Esophagus (tissue), 2 donors: Measurements from ENCODE around the gene INPP4B. TPM values are rescaled to one million over a fixed set of nuclear protein-coding genes. Genes with fewer than 3 reads are reported as not detected.

ENCODE experiments used
- H3K27ac ChIP-seq, 2 donors: one replicate each; pipeline ENCODE4 v1.5.1; 2013; ENCODE audit warnings: low read depth in 2 of 2, mild to moderate bottlenecking in 2 of 2, inconsistent platforms in 1 of 2, low read length in 1 of 2, moderate library complexity in 1 of 2
- H3K27me3 ChIP-seq, 2 donors: one replicate each; pipeline ENCODE4 v1.6.1; 2013; ENCODE audit warnings: low read length in 2 of 2, control low read depth in 1 of 2, mild to moderate bottlenecking in 1 of 2; ENCODE audit not compliant: insufficient read depth in 2 of 2, control insufficient read depth in 1 of 2
- H3K36me3 ChIP-seq, 2 donors: one replicate each; pipeline ENCODE4 v1.6.1; 2013; ENCODE audit warnings: low read length in 1 of 2; ENCODE audit not compliant: control insufficient read depth in 2 of 2, insufficient read depth in 2 of 2
- H3K4me1 ChIP-seq, 2 donors: one replicate each; pipeline ENCODE4 v1.6.1; 2013; ENCODE audit warnings: low read length in 1 of 2; ENCODE audit not compliant: control insufficient read depth in 2 of 2, insufficient read depth in 2 of 2
- H3K4me3 ChIP-seq, 2 donors: one replicate each; pipeline ENCODE4 v1.5.1; 2013; ENCODE audit warnings: low read length in 2 of 2, mild to moderate bottlenecking in 2 of 2, low read depth in 1 of 2, moderate library complexity in 1 of 2
- H3K9me3 ChIP-seq, 2 donors: one replicate each; pipeline ENCODE4 v1.6.1; 2013; ENCODE audit warnings: mild to moderate bottlenecking in 2 of 2, low read depth in 1 of 2, low read length in 1 of 2, moderate library complexity in 1 of 2; ENCODE audit not compliant: control insufficient read depth in 2 of 2, insufficient read depth in 1 of 2
- WGBS, 2 donors: extraction: QIAGEN DNeasy Blood & Tissue Kit; methylation state at CpG; one replicate each; pipeline ENCODE4 v1.1.7; 2013; 5-methylcytosine and 5-hydroxymethylcytosine counted together
- polyA plus RNA-seq, 2 donors: library from polyadenylated mRNA; stranded (reverse); fragments of 200-250 nt; gene quantifications; one replicate each; pipeline ENCODE4 v1.2.3, GENCODE V29; 2013
- donor health status: healthy with polysubstance abuse.
- donor health status: Bipolar disorder and iron deficiency.

Gene INPP4B
- polyA plus RNA-seq, 2 donors = 2.5 to 4.4 TPM

DNA sequence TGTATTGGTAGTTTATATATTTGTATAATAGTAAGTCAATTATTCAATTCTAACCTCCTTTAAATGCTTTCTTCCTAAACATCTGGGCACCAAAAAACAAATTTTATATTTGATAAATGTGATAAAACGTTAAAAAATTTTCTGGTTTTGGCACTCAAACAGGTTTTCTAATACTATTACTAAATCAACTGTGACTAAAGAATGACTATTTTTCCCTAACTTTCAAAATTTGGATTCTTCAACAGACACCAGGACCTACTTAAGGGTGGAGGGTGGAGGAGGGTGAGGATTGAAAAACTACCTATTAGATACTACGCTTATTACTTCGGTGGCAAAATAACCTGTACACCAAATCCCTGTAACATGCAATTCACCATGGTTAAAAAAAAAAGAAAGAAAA is 654.2 kb downstream of the INPP4B start:
- 54 to 56% methylated on average over 3 of the region's 3 CpGs for WGBS, 2 donors
- no peaks in the 10 kb centered on the region for H3K36me3 ChIP-seq
- no peaks in the 10 kb centered on the region for H3K4me1 ChIP-seq
- H3K4me3 ChIP-seq = no peak overlapping the region
- H3K27ac ChIP-seq = no peak overlapping the region
- no peaks in the 10 kb centered on the region for H3K9me3 ChIP-seq
- no peaks in the 10 kb centered on the region for H3K27me3 ChIP-seq

DNA sequence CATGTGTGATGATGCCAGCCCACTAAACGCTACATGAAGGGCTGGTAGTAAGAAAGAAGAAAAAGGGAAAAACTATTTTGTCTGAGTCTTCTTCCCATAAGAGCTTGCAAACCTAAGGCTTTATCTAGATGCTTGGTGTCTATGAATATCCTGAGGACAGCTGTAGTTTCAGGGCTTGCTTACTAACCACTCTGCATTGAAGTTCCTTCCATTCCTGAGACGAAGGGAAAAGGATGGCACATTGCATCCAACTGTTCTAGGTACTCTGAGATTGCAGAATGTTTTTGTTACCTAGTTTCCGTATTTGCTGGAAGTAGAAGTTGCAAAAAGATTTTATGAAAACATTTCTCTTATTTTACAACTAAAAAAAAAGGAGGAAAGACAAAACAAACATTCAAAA is 665.1 kb downstream of the INPP4B start:
- no peaks in the 10 kb centered on the region for H3K27me3 ChIP-seq
- H3K4me1 ChIP-seq = no peaks in the 10 kb centered on the region
- WGBS, 2 donors = 94% methylated on average over 3 of the region's 3 CpGs
- H3K9me3 ChIP-seq = no peaks in the 10 kb centered on the region
- H3K27ac ChIP-seq = no peak overlapping the region
- H3K4me3 ChIP-seq = no peak overlapping the region
- no peaks in the 10 kb centered on the region for H3K36me3 ChIP-seq

DNA sequence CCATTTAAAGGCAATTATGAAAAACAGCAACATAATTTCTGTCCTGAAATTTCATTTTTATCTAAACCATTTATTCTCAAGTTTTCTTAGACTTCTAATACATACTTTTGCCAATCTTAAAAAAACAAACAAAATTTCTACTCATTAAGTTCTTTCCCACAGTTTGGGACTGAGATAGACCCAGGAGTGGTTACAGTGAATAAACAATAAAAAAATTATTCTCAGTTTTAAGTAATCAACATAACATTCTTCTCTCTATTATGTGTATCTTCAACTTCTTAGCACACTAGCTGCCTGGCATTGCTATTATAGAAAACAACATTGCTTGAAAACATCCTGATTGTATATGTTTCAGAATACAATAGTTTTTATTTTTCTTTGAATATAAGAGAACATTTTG is 676.9 kb downstream of the INPP4B start:
- H3K27ac ChIP-seq = no peak overlapping the region
- no peak overlapping the region for H3K4me3 ChIP-seq
- H3K36me3 ChIP-seq = no peaks in the 10 kb centered on the region
- no peaks in the 10 kb centered on the region for H3K9me3 ChIP-seq
- H3K4me1 ChIP-seq = no peaks in the 10 kb centered on the region
- no peaks in the 10 kb centered on the region for H3K27me3 ChIP-seq

DNA sequence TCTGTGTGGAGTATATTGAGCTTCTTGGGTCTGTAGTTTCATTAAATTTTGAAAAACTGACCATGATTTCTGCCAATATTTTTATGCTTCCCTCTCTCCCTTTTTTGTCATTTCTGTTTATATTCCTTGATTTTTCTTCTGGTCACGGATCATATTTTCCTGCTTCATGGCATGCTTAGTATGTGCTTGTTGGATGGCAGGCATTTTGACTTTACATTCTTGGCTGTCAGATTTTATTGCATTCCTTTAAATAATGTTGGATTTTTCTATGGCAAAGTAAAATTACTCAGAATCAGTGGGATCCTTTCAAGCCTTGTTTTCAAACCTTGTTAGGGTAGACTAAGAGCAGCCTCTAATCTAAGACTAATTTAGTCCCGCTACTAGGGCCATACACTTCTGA is 677.9 kb downstream of the INPP4B start:
- H3K27ac ChIP-seq = no peak overlapping the region
- no peaks in the 10 kb centered on the region for H3K27me3 ChIP-seq
- no peaks in the 10 kb centered on the region for H3K36me3 ChIP-seq
- no peaks in the 10 kb centered on the region for H3K4me1 ChIP-seq
- H3K4me3 ChIP-seq = no peak overlapping the region
- no peaks in the 10 kb centered on the region for H3K9me3 ChIP-seq
- 86 to 92% methylated on average over 2 of the region's 2 CpGs for WGBS, 2 donors

DNA sequence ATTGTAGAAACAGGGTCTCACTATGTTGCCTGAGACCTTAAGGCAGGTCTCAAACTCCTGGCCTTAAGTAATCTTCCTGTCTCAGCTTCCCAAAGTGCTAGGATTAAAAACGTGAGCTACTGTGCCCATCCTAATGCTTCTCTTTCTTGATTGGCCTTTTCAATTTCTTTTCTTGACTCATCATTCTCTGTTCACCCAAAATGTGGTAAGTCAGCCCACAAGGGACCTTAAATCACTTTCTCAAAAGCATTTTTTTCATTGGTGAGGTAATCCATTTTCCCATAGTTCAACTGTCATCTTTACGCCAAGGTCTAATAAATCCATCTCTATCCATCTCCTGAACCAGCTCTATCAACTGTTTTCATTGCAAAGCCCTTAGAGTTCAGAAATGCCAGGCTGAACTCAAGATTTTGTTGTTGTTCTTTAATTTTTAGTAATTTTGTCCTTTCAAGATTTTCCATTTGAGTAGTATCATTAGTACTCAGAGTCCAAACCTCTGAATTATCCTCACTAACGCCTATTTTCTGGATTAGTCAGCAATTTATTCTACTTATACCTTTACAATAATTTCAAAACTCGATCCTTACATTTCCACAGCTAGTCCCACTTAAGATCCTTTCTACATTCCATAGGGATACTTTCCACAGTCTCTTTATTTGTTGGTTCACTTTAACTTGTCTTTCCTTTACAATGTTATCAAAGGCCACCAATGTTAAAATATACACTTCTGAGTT is 681.2 kb downstream of the INPP4B start:
- H3K4me1 ChIP-seq = no peaks in the 10 kb centered on the region
- no peaks in the 10 kb centered on the region for H3K36me3 ChIP-seq
- H3K27ac ChIP-seq = no peak overlapping the region
- H3K4me3 ChIP-seq = no peak overlapping the region
- no peaks in the 10 kb centered on the region for H3K9me3 ChIP-seq
- H3K27me3 ChIP-seq = no peaks in the 10 kb centered on the region
- WGBS, 2 donors = 85 to 86% methylated on average over 4 of the region's 4 CpGs

DNA sequence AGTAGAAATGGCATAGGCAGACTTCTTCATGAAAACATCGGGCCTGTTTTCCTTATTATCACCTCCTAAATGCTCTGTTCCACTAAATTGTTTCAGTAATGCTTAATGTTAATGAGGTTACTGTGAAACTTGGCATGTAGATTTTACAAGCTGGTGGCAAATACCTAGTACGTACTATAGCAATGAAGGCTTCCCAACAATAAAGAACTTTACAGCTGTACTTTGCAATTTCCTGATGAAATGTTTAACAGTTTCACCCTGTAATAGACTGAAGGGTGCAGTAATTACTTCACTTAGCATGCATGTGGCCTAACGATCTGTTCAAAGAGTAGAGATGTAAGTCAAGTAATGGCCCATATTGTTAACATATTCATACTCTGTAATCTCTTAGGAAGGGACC is 685.0 kb downstream of the INPP4B start:
- Histone ChIP-seq H3K36me3 (no peaks in the 10 kb centered on the region), H3K9me3 (no peaks in the 10 kb centered on the region), H3K27me3 (no peaks in the 10 kb centered on the region), H3K4me3 (no peak overlapping the region), H3K4me1 (no peaks in the 10 kb centered on the region), H3K27ac (no peak overlapping the region)
- 86 to 91% methylated on average over 3 of the region's 3 CpGs for WGBS, 2 donors

DNA sequence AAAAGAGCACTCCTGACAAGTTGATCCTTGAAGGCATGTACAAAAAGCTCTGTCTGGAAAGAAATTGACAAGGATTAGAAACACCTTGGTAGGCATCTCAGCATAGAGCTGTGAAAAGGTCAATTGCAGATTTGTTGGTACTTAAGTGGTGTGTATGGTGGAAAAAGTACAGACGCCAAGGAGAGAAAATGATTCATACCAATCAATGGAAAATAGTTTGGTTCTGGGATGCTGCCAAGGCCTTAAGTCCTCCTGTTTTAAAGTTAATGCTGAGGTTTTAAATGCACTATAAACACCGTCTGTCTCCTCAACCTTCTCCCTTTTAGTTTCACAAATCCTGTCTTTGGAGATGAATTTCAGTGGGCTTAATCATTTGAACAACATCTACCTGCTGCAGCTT is 685.6 kb downstream of the INPP4B start:
- no peak overlapping the region for H3K4me3 ChIP-seq
- no peaks in the 10 kb centered on the region for H3K9me3 ChIP-seq
- WGBS, 2 donors = 41 to 54% methylated on average over 2 of the region's 2 CpGs
- H3K36me3 ChIP-seq = no peaks in the 10 kb centered on the region
- H3K27me3 ChIP-seq = no peaks in the 10 kb centered on the region
- H3K27ac ChIP-seq = no peak overlapping the region
- H3K4me1 ChIP-seq = no peaks in the 10 kb centered on the region

DNA sequence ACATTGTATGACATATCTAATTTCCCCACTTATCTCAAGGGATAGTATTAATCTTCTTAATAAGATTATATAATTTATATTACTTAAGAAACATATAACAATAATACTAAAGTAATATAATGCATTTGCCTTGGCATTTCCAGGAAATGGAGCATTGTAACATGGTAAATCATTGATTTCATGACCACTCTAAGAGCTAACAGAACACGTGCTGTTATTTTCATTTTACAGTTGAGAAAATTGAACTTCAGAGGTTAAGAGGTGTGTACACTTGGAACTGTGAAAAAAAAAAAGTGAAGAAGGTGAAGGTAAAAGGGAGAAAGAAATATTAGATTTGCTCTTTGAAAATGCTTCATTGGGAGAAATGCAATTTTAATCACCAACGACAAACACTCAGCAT is 687.1 kb downstream of the INPP4B start:
- whole genome bisulfite sequencing, 2 donors = 93 to 95% methylated on average over 2 of the region's 2 CpGs
- H3K4me3 ChIP-seq = no peak overlapping the region
- no peaks in the 10 kb centered on the region for H3K9me3 ChIP-seq
- no peaks in the 10 kb centered on the region for H3K36me3 ChIP-seq
- H3K27me3 ChIP-seq = no peaks in the 10 kb centered on the region
- no peak overlapping the region for H3K27ac ChIP-seq
- no peaks in the 10 kb centered on the region for H3K4me1 ChIP-seq

DNA sequence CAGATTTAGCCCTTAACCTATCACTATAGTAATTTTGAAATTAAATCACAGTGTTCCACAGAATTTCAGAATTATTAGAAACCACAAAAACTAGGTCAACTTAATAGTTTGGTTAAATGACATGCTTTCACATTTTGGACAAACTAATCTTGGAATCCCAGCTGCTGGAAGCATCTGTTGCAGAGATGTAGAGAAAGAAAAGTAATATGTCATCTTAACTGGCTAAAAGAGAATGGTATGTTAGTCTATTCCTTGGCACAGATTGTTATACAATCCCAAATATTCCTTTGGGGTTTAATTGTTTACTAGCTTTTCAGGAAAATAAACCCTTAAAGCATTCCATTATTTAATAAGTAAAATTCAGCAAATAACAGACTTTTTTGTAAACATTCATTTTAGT is 689.8 kb downstream of the INPP4B start:
- Histone ChIP-seq H3K27ac (no peak overlapping the region), H3K36me3 (no peaks in the 10 kb centered on the region), H3K9me3 (no peaks in the 10 kb centered on the region), H3K4me3 (no peak overlapping the region), H3K27me3 (no peaks in the 10 kb centered on the region), H3K4me1 (no peaks in the 10 kb centered on the region)

DNA sequence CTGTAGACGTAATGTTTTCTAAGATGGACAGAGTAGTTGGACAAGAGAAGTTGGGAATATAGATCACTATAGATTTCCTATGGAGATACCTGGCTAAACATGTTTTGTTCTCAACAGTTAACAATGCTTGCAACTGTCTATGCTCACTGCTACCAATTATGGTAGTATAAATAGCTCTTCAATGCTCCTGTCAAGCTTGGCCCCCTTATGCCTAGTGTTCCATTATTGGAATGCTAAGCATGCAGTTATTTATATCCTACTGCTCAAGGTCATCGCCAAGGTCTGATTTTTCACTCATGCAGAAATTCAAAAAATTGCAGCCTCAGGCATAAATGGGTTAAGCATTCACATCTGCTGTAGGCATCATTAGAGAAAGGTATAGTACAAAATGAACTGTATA is 690.8 kb downstream of the INPP4B start:
- Histone ChIP-seq H3K27me3 (no peaks in the 10 kb centered on the region), H3K4me1 (no peaks in the 10 kb centered on the region), H3K9me3 (no peaks in the 10 kb centered on the region), H3K27ac (no peak overlapping the region), H3K4me3 (no peak overlapping the region), H3K36me3 (no peaks in the 10 kb centered on the region)
- WGBS, 2 donors = 77 to 90% methylated on average over 2 of the region's 2 CpGs
